Suprapubic skin (tissue), 4 donors: ENCODE results near the gene SLC16A13. TPM values are rescaled to one million over a fixed set of nuclear protein-coding genes. Genes with fewer than 3 reads are reported as not detected.
"Not testable (repeated sequence)": the region's sequence is repeated elsewhere in the genome, so short reads cannot be mapped to it uniquely, and the experiment has no call there.

ENCODE experiments used
- DNase-seq, 2 donors: peaks; one replicate each; pipeline ENCODE4 v3.0.0-alpha.2; 2019; ENCODE audit warnings: low spot score in 2 of 2
- H3K27ac ChIP-seq: fragments of 200-600 bp; sonication (generic); one replicate; pipeline ENCODE4 v1.5.1; 2019
- H3K27me3 ChIP-seq: fragments of 200-600 bp; sonication (generic); one replicate; pipeline ENCODE4 v1.5.1; 2019
- H3K36me3 ChIP-seq: fragments of 200-600 bp; sonication (generic); one replicate; pipeline ENCODE4 v1.5.1; 2019
- H3K4me1 ChIP-seq: fragments of 200-600 bp; sonication (generic); one replicate; pipeline ENCODE4 v1.5.1; 2019
- H3K4me3 ChIP-seq: fragments of 200-600 bp; sonication (generic); one replicate; pipeline ENCODE4 v1.5.1; 2019; ENCODE audit warnings: mild to moderate bottlenecking
- H3K9me3 ChIP-seq: fragments of 200-600 bp; sonication (generic); one replicate; pipeline ENCODE4 v1.5.1; 2019
- EP300 ChIP-seq: sonication (generic); formaldehyde crosslinking; IDR thresholded peaks from one replicate; pipeline ENCODE4 v1.6.1; 2017; ENCODE audit warnings: antibody characterized with exemption
- POLR2A ChIP-seq, 2 donors: fragments of 450-650 bp; IDR thresholded peaks; one replicate each; pipeline ENCODE4 v1.6.1; 2017; ENCODE audit warnings: antibody characterized with exemption in 2 of 2, mild to moderate bottlenecking in 2 of 2, moderate library complexity in 2 of 2
- POLR2AphosphoS5 ChIP-seq, 3 donors: sonication (generic); formaldehyde crosslinking; IDR thresholded peaks; one replicate each; pipeline ENCODE4 v1.6.1; 2017; ENCODE audit warnings: antibody characterized with exemption in 3 of 3
- WGBS: methylation state at CpG from one replicate; pipeline ENCODE4 v1.1.5; 2018; 5-methylcytosine and 5-hydroxymethylcytosine counted together
- total RNA-seq, 4 donors: library from RNA; depleted of rRNA; stranded (reverse); fragments of >200 nt; gene quantifications; one replicate each; pipeline ENCODE4 v1.1.0, GENCODE V29; 2016
- TF ChIP-seq, protein P1 (sequence below), 2 donors: fragments of 200-600 bp in 1 of 2; fragments of 450-650 bp in 1 of 2; sonication (generic) in 1 of 2; IDR thresholded peaks; one replicate each; pipeline ENCODE4 v1.5.1; 2016 to 2019; ENCODE audit warnings: antibody characterized with exemption in 2 of 2, mild to moderate bottlenecking in 1 of 2, moderate library complexity in 1 of 2

SLC16A13 gene
- total RNA-seq, 4 donors from 2014 or later, result 1.5 to 4.9 (median 3.7) TPM

- peaks cover 4% of the 10 kb centered on the region for H3K27me3 ChIP-seq
- TF ChIP-seq EP300 (no peak), POLR2AphosphoS5 (IDR thresholded peaks at IDR 0.05) (no peak), POLR2A (IDR thresholded peaks at IDR 0.05) (no peak)
- TF ChIP-seq, protein P1, sequence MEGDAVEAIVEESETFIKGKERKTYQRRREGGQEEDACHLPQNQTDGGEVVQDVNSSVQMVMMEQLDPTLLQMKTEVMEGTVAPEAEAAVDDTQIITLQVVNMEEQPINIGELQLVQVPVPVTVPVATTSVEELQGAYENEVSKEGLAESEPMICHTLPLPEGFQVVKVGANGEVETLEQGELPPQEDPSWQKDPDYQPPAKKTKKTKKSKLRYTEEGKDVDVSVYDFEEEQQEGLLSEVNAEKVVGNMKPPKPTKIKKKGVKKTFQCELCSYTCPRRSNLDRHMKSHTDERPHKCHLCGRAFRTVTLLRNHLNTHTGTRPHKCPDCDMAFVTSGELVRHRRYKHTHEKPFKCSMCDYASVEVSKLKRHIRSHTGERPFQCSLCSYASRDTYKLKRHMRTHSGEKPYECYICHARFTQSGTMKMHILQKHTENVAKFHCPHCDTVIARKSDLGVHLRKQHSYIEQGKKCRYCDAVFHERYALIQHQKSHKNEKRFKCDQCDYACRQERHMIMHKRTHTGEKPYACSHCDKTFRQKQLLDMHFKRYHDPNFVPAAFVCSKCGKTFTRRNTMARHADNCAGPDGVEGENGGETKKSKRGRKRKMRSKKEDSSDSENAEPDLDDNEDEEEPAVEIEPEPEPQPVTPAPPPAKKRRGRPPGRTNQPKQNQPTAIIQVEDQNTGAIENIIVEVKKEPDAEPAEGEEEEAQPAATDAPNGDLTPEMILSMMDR (IDR thresholded peaks at IDR 0.05), result no peak
- no peaks in the 10 kb centered on the region for H3K36me3 ChIP-seq
- DNase-seq, result no peak
- no peaks in the 10 kb centered on the region for H3K9me3 ChIP-seq
- 68% methylated on average over 6 of the region's 6 CpGs for WGBS
- H3K4me1 ChIP-seq, result peaks cover 26% of the 10 kb centered on the region
- no peak overlapping the region for H3K4me3 ChIP-seq
- H3K27ac ChIP-seq, result no peak overlapping the region
These were observed 13.2 kb downstream of the SLC16A13 start for GRCh38 chr17:7048968-7049367.

DNA sequence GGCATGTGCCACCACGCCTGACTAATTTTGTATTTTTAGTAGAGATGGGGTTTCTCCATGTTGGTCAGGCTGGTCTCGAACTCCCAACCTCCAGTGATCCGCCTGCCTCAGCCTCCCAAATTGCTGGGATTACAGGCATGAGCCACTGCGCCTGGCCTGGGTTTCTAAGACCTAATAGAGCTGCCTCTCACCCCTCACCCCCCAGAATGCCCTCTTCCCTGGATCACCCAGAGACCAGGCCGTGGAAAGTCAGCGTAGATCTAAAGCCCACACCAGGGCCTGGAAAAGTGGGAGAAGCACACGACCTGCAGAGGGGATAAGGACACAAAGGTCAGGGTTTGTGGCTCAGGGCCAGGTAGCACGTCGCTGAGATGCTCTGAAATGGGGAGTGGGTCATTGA lies 14.8 kb downstream of the SLC16A13 start:
- H3K27ac ChIP-seq, H3K9me3 ChIP-seq, H3K36me3 ChIP-seq, H3K27me3 ChIP-seq, H3K4me3 ChIP-seq, DNase-seq: not testable (repeated sequence)
- H3K4me1 ChIP-seq, result peaks cover 17% of the 10 kb centered on the region
- WGBS, result 88% methylated on average over 8 of the region's 9 CpGs

DNA sequence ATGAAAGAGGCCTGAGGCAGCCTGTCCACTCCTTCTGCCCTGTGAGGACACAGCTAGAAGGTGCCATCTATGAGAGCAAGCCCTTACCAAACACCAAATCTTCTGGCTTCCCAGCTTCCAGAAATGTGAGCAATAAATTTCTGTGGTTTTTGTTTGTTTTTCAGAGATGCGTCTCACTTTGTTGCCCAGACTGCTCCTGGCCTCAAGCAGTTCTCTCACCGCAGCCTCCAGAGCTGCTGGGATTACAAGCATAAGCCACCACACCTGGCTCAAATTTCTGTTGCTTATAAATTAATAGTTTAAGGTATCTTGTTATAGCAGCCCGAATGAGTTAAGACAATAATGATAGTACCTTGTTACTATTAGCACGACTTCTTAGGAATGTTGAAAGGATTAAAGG lies 20.6 kb downstream of the SLC16A13 start:
- Histone ChIP-seq H3K36me3 (no peaks in the 10 kb centered on the region), H3K9me3 (no peaks in the 10 kb centered on the region), H3K27me3 (no peaks in the 10 kb centered on the region), H3K4me3 (no peak overlapping the region), H3K27ac (no peak overlapping the region), H3K4me1 (peaks cover 6% of the 10 kb centered on the region)
- no peak for DNase-seq
- TF ChIP-seq, protein P1 (IDR thresholded peaks at IDR 0.05), result no peak
- TF ChIP-seq EP300 (no peak), POLR2AphosphoS5 (IDR thresholded peaks at IDR 0.05) (no peak), POLR2A (IDR thresholded peaks at IDR 0.05) (no peak)
- 68% methylated on average over 4 of the region's 4 CpGs for WGBS

GRCh38 chr17:7058831-7059447 lies 23.1 kb downstream of the SLC16A13 start:
- H3K9me3 ChIP-seq, result no peaks in the 10 kb centered on the region
- no peak overlapping the region for H3K4me3 ChIP-seq
- H3K36me3 ChIP-seq, result no peaks in the 10 kb centered on the region
- no peak for DNase-seq
- peaks cover 6% of the 10 kb centered on the region for H3K4me1 ChIP-seq
- no peak overlapping the region for H3K27ac ChIP-seq
- WGBS, result 51% methylated on average over 7 of the region's 7 CpGs
- TF ChIP-seq POLR2A (IDR thresholded peaks at IDR 0.05) (no peak), POLR2AphosphoS5 (IDR thresholded peaks at IDR 0.05) (no peak), EP300 (no peak)
- TF ChIP-seq, protein P1 (IDR thresholded peaks at IDR 0.05), result no peak
- H3K27me3 ChIP-seq, result no peaks in the 10 kb centered on the region

- Histone ChIP-seq H3K4me1 (peaks cover 6% of the 10 kb centered on the region), H3K4me3 (no peak overlapping the region), H3K27me3 (peaks cover under 1% of the 10 kb centered on the region), H3K9me3 (no peaks in the 10 kb centered on the region), H3K27ac (no peak overlapping the region), H3K36me3 (no peaks in the 10 kb centered on the region)
- 28% methylated on average over 6 of the region's 6 CpGs for WGBS
- DNase-seq, result no peak
- no peak for TF ChIP-seq EP300
These were observed 24.5 kb downstream of the SLC16A13 start for GRCh38 chr17:7060165-7060891.

- DNase-seq, result no peak
- H3K36me3 ChIP-seq, result no peaks in the 10 kb centered on the region
- H3K4me1 ChIP-seq, result peaks cover 6% of the 10 kb centered on the region
- no peak overlapping the region for H3K27ac ChIP-seq
- H3K27me3 ChIP-seq, result peaks cover 3% of the 10 kb centered on the region
- H3K9me3 ChIP-seq, result peaks cover 9% of the 10 kb centered on the region
- no peak overlapping the region for H3K4me3 ChIP-seq
- 70% methylated on average over 6 of the region's 6 CpGs for WGBS
- no peak for TF ChIP-seq EP300
- no peak for TF ChIP-seq POLR2A (IDR thresholded peaks at IDR 0.05)
- TF ChIP-seq POLR2AphosphoS5 (IDR thresholded peaks at IDR 0.05), result no peak
- TF ChIP-seq, protein P1 (IDR thresholded peaks at IDR 0.05), result no peak
These were observed 27.8 kb downstream of the SLC16A13 start for GRCh38 chr17:7063518-7064094.
